Measurements from ENCODE around the gene PPARA.

GRCh38 chr22:46115755-46116490 lies 34.4 kb upstream of the PPARA start:
- TF ChIP-seq CTCF (IDR thresholded peaks at IDR 0.05) (no peak), EZH2 (IDR thresholded peaks at IDR 0.05; ENCODE audit: borderline replicate concordance, insufficient read depth, low read depth, low read length, poor library complexity, severe bottlenecking) (no peak)

All from B cell (primary cell).